ENCODE data around the gene IL1RN. TPM values are rescaled to one million over a fixed set of nuclear protein-coding genes. Genes with fewer than 3 reads are reported as not detected.

Gene IL1RN
- total RNA-seq, 1 donor from 2014 or later: 11.0 TPM

DNA sequence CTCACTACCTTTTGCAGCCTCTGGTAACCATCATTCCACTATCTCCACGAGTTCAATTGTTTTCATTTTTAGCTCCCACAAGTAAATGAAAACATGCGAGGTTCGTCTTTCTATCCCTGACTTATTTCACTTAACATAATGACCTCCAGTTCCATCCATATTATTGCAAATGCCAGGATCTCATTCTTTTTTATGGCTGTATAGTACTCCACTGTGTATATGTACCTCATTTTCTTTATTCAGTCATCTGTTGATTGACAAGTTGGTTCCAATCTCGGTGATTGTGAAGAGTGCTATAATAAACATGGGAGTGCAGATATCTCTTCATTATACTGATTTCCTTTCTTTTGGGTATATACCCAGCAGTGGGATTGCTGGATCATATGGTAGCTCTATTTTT is 16.9 kb downstream of the IL1RN start:
- Mint-ChIP-seq H3K36me3 (no peaks in the 10 kb centered on the region), H3K27me3 (no peaks in the 10 kb centered on the region), H3K9me3 (peaks cover 12% of the 10 kb centered on the region), H3K4me3 (no peak overlapping the region), H3K27ac (no peak overlapping the region), H3K4me1 (ENCODE audit: unreplicated experiment) (no peaks in the 10 kb centered on the region)
- DNase-seq (ENCODE audit: extremely low spot score, unreplicated experiment): no peak
- TF ChIP-seq CTCF (conservative IDR thresholded peaks at IDR 0.05): no peak

- H3K4me3 Mint-ChIP-seq: no peak overlapping the region
- DNase-seq (ENCODE audit: extremely low spot score, unreplicated experiment): no peak
- no peaks in the 10 kb centered on the region for H3K36me3 Mint-ChIP-seq
- no peak for TF ChIP-seq CTCF (conservative IDR thresholded peaks at IDR 0.05)
- H3K27me3 Mint-ChIP-seq: no peaks in the 10 kb centered on the region
- H3K4me1 Mint-ChIP-seq (ENCODE audit: unreplicated experiment): no peaks in the 10 kb centered on the region
- no peak overlapping the region for H3K27ac Mint-ChIP-seq
- peaks cover 12% of the 10 kb centered on the region for H3K9me3 Mint-ChIP-seq
Observed at GRCh38 chr2:113148606-113149552, 21.5 kb downstream of the IL1RN start.

GRCh38 chr2:113149553-113150257 is 22.3 kb downstream of the IL1RN start:
- H3K27me3 Mint-ChIP-seq: no peaks in the 10 kb centered on the region
- no peak for DNase-seq (ENCODE audit: extremely low spot score, unreplicated experiment)
- TF ChIP-seq CTCF (conservative IDR thresholded peaks at IDR 0.05): no peak
- peaks cover 6% of the 10 kb centered on the region for H3K9me3 Mint-ChIP-seq
- H3K4me1 Mint-ChIP-seq (ENCODE audit: unreplicated experiment): no peaks in the 10 kb centered on the region
- H3K27ac Mint-ChIP-seq: no peak overlapping the region
- no peak overlapping the region for H3K4me3 Mint-ChIP-seq
- H3K36me3 Mint-ChIP-seq: no peaks in the 10 kb centered on the region

DNA sequence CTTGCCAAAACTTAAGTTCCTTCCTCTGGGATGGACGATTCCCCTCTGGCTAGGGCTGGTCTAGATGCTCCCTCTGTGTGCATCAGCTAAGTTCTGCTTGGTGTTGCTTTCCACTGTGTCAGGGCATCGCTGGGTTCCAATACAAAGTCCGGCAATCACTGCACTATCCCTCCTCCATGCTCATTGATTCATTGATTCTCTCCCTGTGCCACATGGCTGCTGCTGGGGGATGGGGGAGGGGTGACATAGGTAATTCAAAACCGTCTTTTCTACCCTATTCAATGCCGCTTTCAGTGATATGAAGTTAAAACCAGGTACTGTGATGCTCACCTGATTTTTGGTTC is 22.8 kb downstream of the IL1RN start:
- Mint-ChIP-seq H3K9me3 (peaks cover 6% of the 10 kb centered on the region), H3K27me3 (no peaks in the 10 kb centered on the region), H3K36me3 (no peaks in the 10 kb centered on the region), H3K4me1 (ENCODE audit: unreplicated experiment) (no peaks in the 10 kb centered on the region), H3K4me3 (no peak overlapping the region), H3K27ac (no peak overlapping the region)
- no peak for TF ChIP-seq CTCF (conservative IDR thresholded peaks at IDR 0.05)
- no peak for DNase-seq (ENCODE audit: extremely low spot score, unreplicated experiment)

DNA sequence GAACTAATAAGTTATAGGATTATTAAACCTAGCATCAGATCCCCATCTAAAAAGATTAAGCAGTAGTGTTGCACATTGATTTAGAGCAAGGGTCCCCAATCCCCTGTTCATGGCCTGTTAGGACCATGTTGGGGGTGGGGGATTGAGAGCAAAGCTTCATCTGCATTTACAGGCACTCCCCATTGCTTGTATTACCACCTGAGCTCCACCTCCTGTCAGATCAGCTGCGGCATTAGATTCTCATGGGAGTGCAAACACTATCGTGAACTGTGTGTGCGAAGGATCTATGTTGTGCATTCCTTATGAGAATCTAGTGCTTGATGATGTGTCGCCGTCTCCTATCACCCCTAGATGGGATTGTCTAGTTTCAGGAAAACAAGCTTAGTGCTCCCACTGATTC is 27.9 kb downstream of the IL1RN start:
- no peak for DNase-seq (ENCODE audit: extremely low spot score, unreplicated experiment)
- TF ChIP-seq CTCF (conservative IDR thresholded peaks at IDR 0.05): no peak
- Mint-ChIP-seq H3K4me1 (ENCODE audit: unreplicated experiment) (peaks cover 21% of the 10 kb centered on the region), H3K27ac (no peak overlapping the region), H3K27me3 (no peaks in the 10 kb centered on the region), H3K36me3 (no peaks in the 10 kb centered on the region), H3K4me3 (no peak overlapping the region), H3K9me3 (no peaks in the 10 kb centered on the region)

Data from type B pancreatic cell (in vitro differentiated cells).